Right lobe of liver (tissue), 6 donors: ENCODE results near the gene CHTF8. TPM values are rescaled to one million over a fixed set of nuclear protein-coding genes. Genes with fewer than 3 reads are reported as not detected.

Source experiments
- ATAC-seq, 4 donors: fragments of 200-7000 bp; cut with Tn5 transposase; one replicate each; pipeline ENCODE4 v1.9.1; 2020; ENCODE audit warnings: mild to moderate bottlenecking in 4 of 4, moderate library complexity in 4 of 4
- DNase-seq, 3 donors: peaks; one replicate each; pipeline ENCODE4 v3.0.0-alpha.2; 2020
- H3K27ac ChIP-seq, 3 donors: fragments of 200-600 bp; one replicate each; pipeline ENCODE4 v1.8.0; 2022
- H3K27me3 ChIP-seq, 2 donors: fragments of 200-600 bp; one replicate each; pipeline ENCODE4 v1.8.0; 2022
- H3K36me3 ChIP-seq, 4 donors: fragments of 200-600 bp; sonication (generic) in 1 of 4; one replicate each; pipeline versions ENCODE4 v1.5.1 to v1.8.0; 2017 to 2022; ENCODE audit warnings: control low read depth in 1 of 4
- H3K4me1 ChIP-seq, 4 donors: fragments of 200-600 bp; sonication (generic) in 1 of 4; one replicate each; pipeline versions ENCODE4 v1.5.1 to v1.8.0; 2017 to 2022; ENCODE audit warnings: control low read depth in 1 of 4
- H3K4me3 ChIP-seq, 3 donors: fragments of 200-600 bp; one replicate each; pipeline ENCODE4 v1.8.0; 2022
- H3K9me3 ChIP-seq, 4 donors: fragments of 200-600 bp; sonication (generic) in 1 of 4; one replicate each; pipeline versions ENCODE4 v1.5.1 to v1.8.0; 2017 to 2022; ENCODE audit warnings: control low read depth in 1 of 4
- POLR2A ChIP-seq: fragments of 450-650 bp; IDR thresholded peaks from one replicate; pipeline ENCODE4 v1.6.1; 2017; ENCODE audit warnings: antibody characterized with exemption, mild to moderate bottlenecking
- WGBS: methylation state at CpG from one replicate; pipeline ENCODE4 v1.1.6; 2018; ENCODE audit warnings: low coverage, low lambda C conversion rate; ENCODE audit not compliant: insufficient coverage; ENCODE audit errors: missing lambda C conversion rate; 5-methylcytosine and 5-hydroxymethylcytosine counted together
- intact Hi-C, 2 donors: fragments of 100-400 bp; cut with DNase I; formaldehyde crosslinking; loops; one replicate each; pipeline versions ENCODE4 v1.11.2 to v1.14.1; 2022
- small RNA-seq, 2 experiments: library from RNA; depleted of rRNA; stranded (forward); fragments of <200 nt; gene quantifications; one replicate each; pipeline ENCODE3, GENCODE V24; 2016
- total RNA-seq, 6 experiments: library from RNA; depleted of rRNA in 2 of 6; stranded (reverse); fragments of >200 nt in 2 of 6; fragmentation: NEBNext Ultra II Directional in 3 of 6; extraction: Animal tissue kit (Norgen Biotek cat#: 25700) in 3 of 6; gene quantifications; one replicate each; pipeline versions ENCODE4 v1.1.0 to v1.2.4, GENCODE V29; 2016 to 2023
- TF ChIP-seq, protein P1 (sequence below), 4 donors: fragments of 200-600 bp in 3 of 4; fragments of 450-650 bp in 1 of 4; IDR thresholded peaks; one replicate each; pipeline versions ENCODE4 v1.5.1 to v1.8.0; 2016 to 2022; ENCODE audit warnings: antibody characterized with exemption in 4 of 4, mild to moderate bottlenecking in 2 of 4
- donor health status: DM: no; HTN: yes; CAD: no.
- donor health status: DM: no; HTN: no; CAD: no.
- donor health status: DM: no; HTN: no; CAD: no.
- donor health status: DM: no; HTN: yes; CAD: no.
- donor health status: DM: no; HTN: yes; CAD: no.

Gene CHTF8
- total RNA-seq, 6 experiments from 2014 or later, result 56.6 to 78.3 (median 65.4) TPM

DNA sequence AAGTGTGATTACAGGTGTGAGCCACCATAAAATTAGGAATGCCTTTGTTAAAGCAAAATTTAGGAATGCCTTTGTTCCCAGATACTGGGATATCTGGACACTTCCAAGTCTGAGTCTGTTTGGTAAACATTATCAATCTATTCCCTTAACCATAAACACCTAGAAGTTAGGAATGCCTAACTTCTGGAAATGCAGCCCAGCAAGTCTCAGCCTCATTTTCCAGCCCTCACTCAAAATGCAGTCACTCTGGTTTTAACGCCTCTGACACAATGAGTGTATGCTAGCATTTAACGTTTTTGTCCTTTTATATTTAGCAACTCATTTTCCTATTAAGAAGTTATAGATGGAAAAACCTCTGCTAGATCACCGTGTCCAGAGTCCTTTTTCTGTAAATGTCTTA, 61.4 kb downstream of the CHTF8 start:
- H3K27ac ChIP-seq, result no peak overlapping the region
- DNase-seq (no peak), ATAC-seq (no peak)
- 54% methylated on average over 2 of the region's 3 CpGs for WGBS
- intact Hi-C loops, result no loop called here
- no peak overlapping the region for H3K4me3 ChIP-seq
- no peak for TF ChIP-seq POLR2A
- TF ChIP-seq, protein P1, sequence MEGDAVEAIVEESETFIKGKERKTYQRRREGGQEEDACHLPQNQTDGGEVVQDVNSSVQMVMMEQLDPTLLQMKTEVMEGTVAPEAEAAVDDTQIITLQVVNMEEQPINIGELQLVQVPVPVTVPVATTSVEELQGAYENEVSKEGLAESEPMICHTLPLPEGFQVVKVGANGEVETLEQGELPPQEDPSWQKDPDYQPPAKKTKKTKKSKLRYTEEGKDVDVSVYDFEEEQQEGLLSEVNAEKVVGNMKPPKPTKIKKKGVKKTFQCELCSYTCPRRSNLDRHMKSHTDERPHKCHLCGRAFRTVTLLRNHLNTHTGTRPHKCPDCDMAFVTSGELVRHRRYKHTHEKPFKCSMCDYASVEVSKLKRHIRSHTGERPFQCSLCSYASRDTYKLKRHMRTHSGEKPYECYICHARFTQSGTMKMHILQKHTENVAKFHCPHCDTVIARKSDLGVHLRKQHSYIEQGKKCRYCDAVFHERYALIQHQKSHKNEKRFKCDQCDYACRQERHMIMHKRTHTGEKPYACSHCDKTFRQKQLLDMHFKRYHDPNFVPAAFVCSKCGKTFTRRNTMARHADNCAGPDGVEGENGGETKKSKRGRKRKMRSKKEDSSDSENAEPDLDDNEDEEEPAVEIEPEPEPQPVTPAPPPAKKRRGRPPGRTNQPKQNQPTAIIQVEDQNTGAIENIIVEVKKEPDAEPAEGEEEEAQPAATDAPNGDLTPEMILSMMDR (IDR thresholded peaks at IDR 0.05), result no peak
- H3K4me1 ChIP-seq, result no peaks in the 10 kb centered on the region
- H3K27me3 ChIP-seq, result no peaks in the 10 kb centered on the region
- no peaks in the 10 kb centered on the region for H3K36me3 ChIP-seq
- H3K9me3 ChIP-seq, result no peaks in the 10 kb centered on the region

DNA sequence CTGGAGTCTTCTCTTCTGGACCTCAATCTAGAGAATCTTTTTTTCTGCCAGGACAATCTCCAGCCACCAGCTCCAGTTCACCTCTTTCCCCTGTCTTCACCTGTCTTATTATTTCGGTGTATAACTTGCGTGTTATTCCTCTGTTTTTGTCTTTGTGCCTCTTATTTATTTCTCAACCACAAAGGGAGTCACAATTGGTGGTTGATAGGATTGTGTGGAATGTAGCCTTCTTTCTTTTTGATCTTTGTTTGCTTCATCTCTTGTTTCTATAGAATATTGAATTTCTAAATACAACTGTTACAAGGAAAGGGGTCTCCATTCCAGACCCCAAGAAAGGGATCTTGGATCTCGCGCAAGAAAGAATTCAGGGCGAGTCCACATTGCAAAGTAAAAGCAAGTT, 62.9 kb downstream of the CHTF8 start:
- DNase-seq (no peak), ATAC-seq (no peak)
- Histone ChIP-seq H3K9me3 (no peaks in the 10 kb centered on the region), H3K27me3 (no peaks in the 10 kb centered on the region), H3K27ac (no peak overlapping the region), H3K4me3 (no peak overlapping the region), H3K36me3 (no peaks in the 10 kb centered on the region), H3K4me1 (no peaks in the 10 kb centered on the region)
- TF ChIP-seq, protein P1 (IDR thresholded peaks at IDR 0.05), result no peak
- TF ChIP-seq POLR2A, result no peak
- 100% methylated on average over 5 of the region's 5 CpGs for WGBS
- intact Hi-C loops, result no loop called here

Small RNA genes lying within 50 kb of the gene (small RNA-seq; reads per million reads assigned to genes)
- gene RNU6-22P, result 0 reads per million in 2 experiments

Other genes starting within 250 kb of the CHTF8 start
- 1 to 10 TPM in 1 of 6 experiments, under 1 TPM in 5; 0.39 to 1.0 (median 0.63) TPM for gene HAS3, start 26.9 kb downstream of the CHTF8 start, total RNA-seq
- 10 to 100 TPM; 13.9 to 22.2 (median 19.6) TPM for gene UTP4, start 61 bp upstream of the CHTF8 start, total RNA-seq
- gene SNTB2, start 54.6 kb upstream of the CHTF8 start, total RNA-seq, result 10 to 100 TPM in 4 of 6 experiments, 1 to 10 TPM in 2; 7.5 to 13.9 (median 10.6) TPM
- 10 to 100 TPM in 5 of 6 experiments, 1 to 10 TPM in 1; 9.6 to 15.3 (median 12.3) TPM for gene VPS4A, start 178.8 kb upstream of the CHTF8 start, total RNA-seq
- 10 to 100 TPM; 13.5 to 38.5 (median 15.7) TPM for gene PDF, start 198.0 kb upstream of the CHTF8 start, total RNA-seq
- gene COG8, start 207.0 kb upstream of the CHTF8 start, total RNA-seq, result 10 to 100 TPM; 16.0 to 35.5 (median 25.3) TPM
- gene NIP7, start 207.2 kb upstream of the CHTF8 start, total RNA-seq, result 10 to 100 TPM in 3 of 6 experiments, 1 to 10 TPM in 3; 6.9 to 11.3 (median 9.4) TPM
- 1 to 10 TPM; 1.6 to 9.9 (median 2.6) TPM for gene TMED6, start 219.2 kb upstream of the CHTF8 start, total RNA-seq